Subcutaneous adipose tissue (tissue), 4 donors: ENCODE measurements around the gene KIAA0586. TPM values are rescaled to one million over a fixed set of nuclear protein-coding genes. Genes with fewer than 3 reads are reported as not detected.

Source experiments
- total RNA-seq, 4 donors: library from RNA; depleted of rRNA; stranded (reverse); fragments of >200 nt; gene quantifications; one replicate each; pipeline ENCODE4 v1.1.0, GENCODE V29; 2016
- TF ChIP-seq, protein P1 (sequence below): fragments of 450-650 bp; IDR thresholded peaks from one replicate; pipeline ENCODE4 v1.5.1; 2016; ENCODE audit warnings: low read depth, mild to moderate bottlenecking, control low read depth, antibody characterized with exemption, moderate library complexity

The KIAA0586 gene
- total RNA-seq, 4 donors from 2014 or later, result 13.4 to 18.6 (median 14.7) TPM

DNA sequence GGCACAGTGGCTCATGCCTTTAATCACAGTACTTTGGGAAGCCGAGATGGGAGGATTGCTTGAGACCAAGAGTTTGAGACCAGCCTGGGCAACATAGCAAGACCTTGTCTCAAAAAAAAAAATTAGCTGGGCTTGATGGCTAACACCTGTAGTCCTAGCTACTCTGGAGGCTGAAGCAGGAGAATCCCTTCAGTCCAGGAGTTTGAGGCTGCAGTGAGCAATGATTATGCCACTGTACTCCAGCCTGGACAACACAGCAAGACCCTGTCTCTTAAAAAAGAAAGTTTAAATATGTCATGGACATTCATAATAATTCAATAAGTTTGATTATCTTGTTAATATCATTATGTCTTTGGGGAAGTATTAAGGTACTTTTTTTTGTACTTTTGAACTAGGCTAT, 38.9 kb downstream of the KIAA0586 start:
- TF ChIP-seq, protein P1, sequence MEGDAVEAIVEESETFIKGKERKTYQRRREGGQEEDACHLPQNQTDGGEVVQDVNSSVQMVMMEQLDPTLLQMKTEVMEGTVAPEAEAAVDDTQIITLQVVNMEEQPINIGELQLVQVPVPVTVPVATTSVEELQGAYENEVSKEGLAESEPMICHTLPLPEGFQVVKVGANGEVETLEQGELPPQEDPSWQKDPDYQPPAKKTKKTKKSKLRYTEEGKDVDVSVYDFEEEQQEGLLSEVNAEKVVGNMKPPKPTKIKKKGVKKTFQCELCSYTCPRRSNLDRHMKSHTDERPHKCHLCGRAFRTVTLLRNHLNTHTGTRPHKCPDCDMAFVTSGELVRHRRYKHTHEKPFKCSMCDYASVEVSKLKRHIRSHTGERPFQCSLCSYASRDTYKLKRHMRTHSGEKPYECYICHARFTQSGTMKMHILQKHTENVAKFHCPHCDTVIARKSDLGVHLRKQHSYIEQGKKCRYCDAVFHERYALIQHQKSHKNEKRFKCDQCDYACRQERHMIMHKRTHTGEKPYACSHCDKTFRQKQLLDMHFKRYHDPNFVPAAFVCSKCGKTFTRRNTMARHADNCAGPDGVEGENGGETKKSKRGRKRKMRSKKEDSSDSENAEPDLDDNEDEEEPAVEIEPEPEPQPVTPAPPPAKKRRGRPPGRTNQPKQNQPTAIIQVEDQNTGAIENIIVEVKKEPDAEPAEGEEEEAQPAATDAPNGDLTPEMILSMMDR, result no peak

DNA sequence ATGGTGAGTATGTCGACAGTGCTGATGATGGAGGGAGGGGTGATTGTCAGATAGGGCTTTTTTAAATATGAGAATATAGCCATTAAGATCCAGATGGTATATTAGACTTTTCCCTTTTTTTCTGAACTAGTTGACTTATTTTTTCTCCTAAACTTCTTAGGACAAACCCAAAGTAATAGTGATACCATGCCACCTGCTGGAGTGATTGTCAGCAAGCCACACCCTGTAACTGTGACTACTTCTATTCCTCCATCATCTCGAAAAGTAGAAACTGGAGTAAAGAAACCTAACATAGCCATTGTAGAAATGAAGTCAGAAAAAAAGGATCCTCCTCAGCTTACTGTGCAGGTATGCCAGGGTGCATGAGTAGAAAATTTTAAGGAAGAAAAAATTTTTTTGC, 40.1 kb downstream of the KIAA0586 start:
- TF ChIP-seq, protein P1, result no peak

DNA sequence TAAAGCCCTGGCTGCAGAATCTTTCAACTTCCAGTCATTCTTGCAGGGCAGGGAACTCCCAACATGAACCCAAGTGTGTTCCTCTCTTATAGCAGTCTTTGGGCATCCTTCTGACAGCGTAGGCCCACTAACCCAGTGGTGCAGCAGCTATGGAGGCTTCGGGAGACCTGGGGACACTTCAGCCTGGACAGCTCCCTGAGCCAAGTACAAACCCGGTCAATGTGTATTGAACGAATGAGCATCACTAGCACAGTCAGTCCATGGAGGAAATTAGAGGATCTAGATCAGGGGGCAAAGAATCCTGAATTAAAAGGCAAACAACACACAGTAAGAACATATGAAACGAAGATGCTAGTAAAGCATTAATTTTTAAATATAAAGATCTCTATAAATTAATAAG, 41.8 kb downstream of the KIAA0586 start:
- TF ChIP-seq, protein P1, result no peak

DNA sequence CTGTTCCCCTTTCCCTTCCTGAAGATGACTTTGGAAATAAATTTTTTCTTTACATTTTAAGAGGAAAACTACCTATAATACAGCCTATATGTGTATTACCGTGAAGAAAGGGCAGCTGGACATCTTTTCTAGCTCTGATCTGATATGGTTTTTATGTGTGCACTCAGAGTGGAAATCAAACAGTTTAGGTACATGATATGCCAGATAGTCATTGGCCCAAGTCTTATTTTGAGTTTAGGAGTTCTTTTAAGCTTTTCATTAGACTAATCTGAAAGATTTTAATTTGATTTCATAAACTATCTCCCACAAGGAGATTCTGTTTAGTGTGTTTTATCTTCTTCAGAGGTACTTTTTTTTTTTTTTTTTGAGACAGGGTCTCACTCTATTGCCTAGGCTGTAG, 48.8 kb downstream of the KIAA0586 start:
- TF ChIP-seq, protein P1, result no peak

DNA sequence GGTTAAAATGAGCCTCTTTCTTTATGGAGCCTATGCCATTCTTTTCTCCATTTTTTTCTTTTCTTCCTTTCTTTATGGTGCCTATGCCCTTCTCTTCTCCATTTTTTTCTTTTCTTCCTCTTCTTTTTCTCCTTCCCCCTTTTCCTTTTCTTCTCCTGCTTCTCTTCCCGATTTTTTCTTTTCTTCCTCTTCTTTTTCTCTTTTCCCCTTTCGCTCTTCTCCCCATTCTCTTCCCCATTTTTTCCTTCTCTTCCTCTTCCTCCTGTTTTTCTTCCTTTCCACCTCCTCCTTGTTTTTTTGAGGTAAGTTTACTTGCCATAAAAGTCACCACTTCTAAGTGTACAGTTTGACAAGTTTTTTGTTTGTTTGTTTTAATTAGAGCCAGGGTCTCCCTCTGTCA, 50.1 kb downstream of the KIAA0586 start:
- TF ChIP-seq, protein P1, result no peak

DNA sequence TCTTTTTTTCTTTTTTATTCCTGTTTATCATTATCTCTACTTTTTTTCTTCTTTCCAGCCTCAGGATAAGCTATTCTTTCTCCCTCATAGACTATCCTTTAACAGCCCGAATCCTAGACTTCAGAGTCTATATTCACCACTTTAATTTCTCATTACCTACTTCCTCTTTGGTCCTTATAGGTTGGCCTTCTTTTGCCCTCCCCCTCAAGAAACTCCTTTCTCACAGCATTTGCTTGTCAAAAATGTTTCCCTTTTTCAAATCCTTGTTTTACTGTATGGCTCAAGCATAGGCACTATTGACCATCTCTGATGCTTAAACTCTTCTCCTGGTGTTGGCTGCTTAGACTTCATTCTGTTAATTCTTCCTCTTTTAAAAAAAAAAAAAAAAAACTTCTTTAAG, 52.5 kb downstream of the KIAA0586 start:
- TF ChIP-seq, protein P1, result no peak

DNA sequence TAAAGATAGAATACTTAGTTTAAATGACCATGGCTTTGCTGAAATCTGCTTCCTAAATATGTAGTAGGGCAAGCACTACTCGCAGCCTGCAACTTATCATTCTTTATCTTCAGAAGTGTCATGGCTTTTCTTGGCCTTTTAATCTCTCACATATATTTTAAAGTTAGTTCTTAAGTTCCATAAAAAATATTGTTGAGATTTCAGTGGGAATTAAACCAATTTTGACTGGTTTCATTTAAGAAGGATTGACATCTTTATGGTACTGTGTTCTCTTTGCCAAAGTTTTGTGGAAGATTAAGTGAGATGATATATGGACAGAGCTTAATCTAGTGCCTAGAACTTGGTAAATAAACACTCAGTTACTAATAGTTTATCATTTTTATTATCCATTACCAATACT, 56.7 kb downstream of the KIAA0586 start:
- TF ChIP-seq, protein P1, result no peak
